Mesenteric fat pad (tissue), 1 donor: ENCODE data around the gene ZCCHC7. TPM values are rescaled to one million over a fixed set of nuclear protein-coding genes. Genes with fewer than 3 reads are reported as not detected.
A peak's percentile ranks its signal among the peaks of the same experiment; 100 is the strongest.
"Not testable (repeated sequence)": the region's sequence is repeated elsewhere in the genome, so short reads cannot be mapped to it uniquely, and the experiment has no call there.

ENCODE experiments used
- DNase-seq: peaks from one replicate; pipeline ENCODE4 v3.0.0-alpha.2; 2020; ENCODE audit warnings: low spot score
- long read RNA-seq: library from polyadenylated mRNA; unstranded; transcript quantifications from one replicate; pipeline ENCODE4 v2.0.0, GENCODE V29; 2020
- total RNA-seq: library from RNA; stranded (reverse); fragmentation: NEBNext Ultra II Directional; extraction: Animal tissue kit (Norgen Biotek cat#: 25700); gene quantifications from one replicate; pipeline ENCODE4 v1.2.1, GENCODE V29; 2021
- donor health status: DM: yes; HTN: yes; CAD: no.

Gene ZCCHC7
- total RNA-seq, result 19.4 TPM
- long read RNA-seq, transcript ZCCHC7-202 (9 exons, 2,619 nt), result major isoform, 6 of 32 reads
- long read RNA-seq, partial matches to known transcripts, result 9 of 32 reads
- long read RNA-seq, other reads (novel, unspliced or antisense), result 17 of 32 reads

GRCh38 chr9:37119907-37120842 is at the start of gene ZCCHC7:
TSS of gene ZCCHC7 (plus strand) at chr9:37120574.
- DNase-seq, result peak; percentile 97

GRCh38 chr9:37074790-37075189 is 45.6 kb upstream of the ZCCHC7 start:
- not testable (repeated sequence) for DNase-seq

- DNase-seq, result peak; percentile 96
These were observed 40.8 kb upstream of the ZCCHC7 start for GRCh38 chr9:37079370-37080164.

GRCh38 chr9:37080165-37080628 is 40.2 kb upstream of the ZCCHC7 start:
- not testable (repeated sequence) for DNase-seq

GRCh38 chr9:37081507-37081906 is 38.9 kb upstream of the ZCCHC7 start:
- DNase-seq, result not testable (repeated sequence)

- no peak for DNase-seq
These were observed 38.1 kb upstream of the ZCCHC7 start for GRCh38 chr9:37082214-37082765.

GRCh38 chr9:37083654-37084053 is 36.7 kb upstream of the ZCCHC7 start:
- DNase-seq, result no peak

- DNase-seq, result no peak
These were observed 35.1 kb upstream of the ZCCHC7 start for GRCh38 chr9:37085233-37085632.

- DNase-seq, result not testable (repeated sequence)
These were observed 27.6 kb upstream of the ZCCHC7 start for GRCh38 chr9:37092714-37093295.

GRCh38 chr9:37094751-37095150 is 25.6 kb upstream of the ZCCHC7 start:
- DNase-seq, result no peak

GRCh38 chr9:37096628-37097027 is 23.7 kb upstream of the ZCCHC7 start:
- DNase-seq, result no peak

GRCh38 chr9:37097294-37097693 is 23.1 kb upstream of the ZCCHC7 start:
- DNase-seq, result no peak

GRCh38 chr9:37100327-37100726 is 20.0 kb upstream of the ZCCHC7 start:
- no peak for DNase-seq

- DNase-seq, result no peak
These were observed 19.6 kb upstream of the ZCCHC7 start for GRCh38 chr9:37100741-37101140.

GRCh38 chr9:37102486-37102885 is 17.9 kb upstream of the ZCCHC7 start:
- DNase-seq, result no peak

GRCh38 chr9:37104183-37104889 is 16.0 kb upstream of the ZCCHC7 start:
- no peak for DNase-seq

GRCh38 chr9:37105234-37105633 is 15.1 kb upstream of the ZCCHC7 start:
- DNase-seq, result no peak

- no peak for DNase-seq
These were observed 12.7 kb upstream of the ZCCHC7 start for GRCh38 chr9:37107701-37108100.

GRCh38 chr9:37114442-37114841 is 5.9 kb upstream of the ZCCHC7 start:
- DNase-seq, result not testable (repeated sequence)

- DNase-seq, result no peak
These were observed 2.4 kb upstream of the ZCCHC7 start for GRCh38 chr9:37117956-37118355.
